ENCODE measurements around the gene AFAP1.

GRCh38 chr4:7777871-7778509 lies 161.7 kb downstream of the AFAP1 start:
- TF ChIP-seq GATA2 (IDR thresholded peaks at IDR 0.05; ENCODE audit: low read depth, low read length) (no peak), GATA3 (IDR thresholded peaks at IDR 0.05; ENCODE audit: low read depth, low read length) (no peak)

Measured in SH-SY5Y (cell line).